Calu3 (cell line): ENCODE results near the gene NOD2. TPM values are rescaled to one million over a fixed set of nuclear protein-coding genes. Genes with fewer than 3 reads are reported as not detected.

Experiments used
- BruUV-seq: library from RNA; stranded (reverse); fragments of 400-500 nt; replicated peaks from 2 replicates; lab custom pipeline; 2021; lab: Mats Ljungman, UMichigan
- CTCF ChIA-PET: fragments of 300-600 bp; sonication (Branson Sonifier 250); formaldehyde crosslinking; loops from one replicate; lab custom pipeline; 2022; ENCODE audit warnings: antibody characterized with exemption; lab: Charles Lee
- DNase-seq: peaks from one replicate; pipeline ENCODE4 v3.0.0; 2022
- H3K27ac Mint-ChIP-seq: one replicate; pipeline ENCODE4 v1.8.0; 2022; ENCODE audit warnings: mixed read lengths; ENCODE audit not compliant: unreplicated experiment
- H3K27me3 Mint-ChIP-seq: one replicate; pipeline ENCODE4 v1.8.0; 2022; ENCODE audit warnings: mixed read lengths; ENCODE audit not compliant: unreplicated experiment
- H3K36me3 Mint-ChIP-seq: one replicate; pipeline ENCODE4 v1.8.0; 2022; ENCODE audit warnings: mild to moderate bottlenecking, moderate library complexity, mixed read lengths; ENCODE audit not compliant: insufficient read depth, unreplicated experiment
- H3K4me1 Mint-ChIP-seq: one replicate; pipeline ENCODE4 v1.8.0; 2022; ENCODE audit warnings: mild to moderate bottlenecking, low read depth, mixed read lengths; ENCODE audit not compliant: unreplicated experiment
- H3K4me3 Mint-ChIP-seq: one replicate; pipeline ENCODE4 v1.8.0; 2022; ENCODE audit warnings: mild to moderate bottlenecking, low read depth, moderate library complexity, mixed read lengths; ENCODE audit not compliant: unreplicated experiment
- H3K9me3 Mint-ChIP-seq: one replicate; pipeline ENCODE4 v1.8.0; 2022; ENCODE audit warnings: low read depth, mixed read lengths; ENCODE audit not compliant: unreplicated experiment
- intact Hi-C: fragments of 100-400 bp; cut with micrococcal nuclease; formaldehyde crosslinking; loops from one replicate; pipeline ENCODE4 v1.10.0; 2022; ENCODE audit not compliant: unreplicated experiment
- total RNA-seq: library from RNA; stranded (reverse); gene quantifications from 2 replicates; pipeline ENCODE4 v1.2.3, GENCODE V29; 2022
- TF ChIP-seq, protein P1 (sequence below): fragments of 200-600 bp; IDR thresholded peaks from one replicate; pipeline ENCODE4 v1.8.0; 2022; ENCODE audit warnings: antibody characterized with exemption; ENCODE audit not compliant: unreplicated experiment

NOD2 gene
- total RNA-seq, 1 experiment from 2014 or later = 0.87 TPM

DNA sequence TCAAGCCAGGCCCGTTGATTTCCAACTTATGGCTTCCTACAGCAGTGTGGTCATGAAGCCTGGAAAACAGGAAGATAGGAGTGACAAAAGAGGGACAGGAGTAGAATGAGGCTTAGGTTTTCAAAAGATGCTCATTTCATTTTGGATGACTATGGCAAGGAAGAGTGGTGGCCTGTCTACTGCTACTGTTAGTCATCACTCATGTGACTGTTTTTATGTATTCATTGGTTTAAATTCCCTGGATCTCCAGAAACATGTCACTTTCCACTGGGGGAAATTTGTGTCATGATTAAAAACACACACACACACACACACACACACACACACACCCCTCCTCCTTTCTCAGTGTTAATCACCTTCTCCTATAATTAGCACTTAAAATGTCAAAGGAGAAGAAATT, 47.3 kb downstream of the NOD2 start:
- Mint-ChIP-seq H3K27ac (peak overlapping the region; percentile 87), H3K4me1 (peaks cover 24% of the 10 kb centered on the region), H3K4me3 (peak overlapping the region; percentile 78), H3K9me3 (no peaks in the 10 kb centered on the region), H3K36me3 (peaks cover 23% of the 10 kb centered on the region), H3K27me3 (peaks cover 42% of the 10 kb centered on the region)
- CTCF ChIA-PET = interaction anchor here (0.7 kb wide), 1 partner anchor 8 kb away, joined by 3 read pairs; no protein-coding TSS in a partner anchor
- intact Hi-C loops = loop anchor here (2.0 kb wide), 1 partner anchor 20 kb away; no protein-coding TSS in a partner anchor
- BruUV-seq = no TSS peak
- no peak for DNase-seq
- TF ChIP-seq, protein P1, sequence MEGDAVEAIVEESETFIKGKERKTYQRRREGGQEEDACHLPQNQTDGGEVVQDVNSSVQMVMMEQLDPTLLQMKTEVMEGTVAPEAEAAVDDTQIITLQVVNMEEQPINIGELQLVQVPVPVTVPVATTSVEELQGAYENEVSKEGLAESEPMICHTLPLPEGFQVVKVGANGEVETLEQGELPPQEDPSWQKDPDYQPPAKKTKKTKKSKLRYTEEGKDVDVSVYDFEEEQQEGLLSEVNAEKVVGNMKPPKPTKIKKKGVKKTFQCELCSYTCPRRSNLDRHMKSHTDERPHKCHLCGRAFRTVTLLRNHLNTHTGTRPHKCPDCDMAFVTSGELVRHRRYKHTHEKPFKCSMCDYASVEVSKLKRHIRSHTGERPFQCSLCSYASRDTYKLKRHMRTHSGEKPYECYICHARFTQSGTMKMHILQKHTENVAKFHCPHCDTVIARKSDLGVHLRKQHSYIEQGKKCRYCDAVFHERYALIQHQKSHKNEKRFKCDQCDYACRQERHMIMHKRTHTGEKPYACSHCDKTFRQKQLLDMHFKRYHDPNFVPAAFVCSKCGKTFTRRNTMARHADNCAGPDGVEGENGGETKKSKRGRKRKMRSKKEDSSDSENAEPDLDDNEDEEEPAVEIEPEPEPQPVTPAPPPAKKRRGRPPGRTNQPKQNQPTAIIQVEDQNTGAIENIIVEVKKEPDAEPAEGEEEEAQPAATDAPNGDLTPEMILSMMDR = no peak

DNA sequence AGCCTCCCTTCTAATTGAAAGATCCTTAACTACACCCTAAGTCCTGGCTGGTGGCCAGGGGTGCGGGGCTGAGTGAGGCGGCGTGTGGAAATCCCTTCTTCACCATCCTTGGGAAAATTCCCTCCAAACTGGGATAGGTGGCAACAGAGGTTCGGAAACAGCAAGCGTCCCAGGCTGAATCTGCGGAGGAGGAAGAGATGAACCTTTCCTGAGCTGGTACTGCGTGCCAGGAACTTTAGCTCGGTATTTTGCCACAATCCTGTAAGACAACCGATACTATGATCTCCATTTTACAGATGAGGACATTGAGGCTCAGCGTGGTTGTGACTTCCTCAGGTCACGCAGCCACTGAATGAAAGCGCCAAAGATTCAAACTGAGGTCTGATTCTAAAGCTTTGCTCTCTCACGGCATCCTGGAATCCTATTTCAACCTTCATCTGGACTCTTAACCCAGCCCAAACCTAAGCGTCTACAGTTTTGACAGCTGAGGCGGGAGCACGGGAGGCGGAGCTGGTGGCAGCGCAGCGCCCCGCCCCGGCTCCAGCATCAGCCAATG, 47.9 kb downstream of the NOD2 start:
- Mint-ChIP-seq H3K27ac (peak overlapping the region; percentile 87), H3K4me1 (peaks cover 25% of the 10 kb centered on the region), H3K36me3 (peaks cover 23% of the 10 kb centered on the region), H3K4me3 (peak overlapping the region; percentile 78), H3K9me3 (no peaks in the 10 kb centered on the region), H3K27me3 (peaks cover 36% of the 10 kb centered on the region)
- CTCF ChIA-PET = interaction anchor here (0.7 to 1.1 kb wide), 7 partner anchors 19 to 77 kb away, joined by 3 to 8 read pairs (median 4); no protein-coding TSS in a partner anchor
- TSS peak; percentile 72 for BruUV-seq
- DNase-seq = peak; percentile 14
- TF ChIP-seq, protein P1 = no peak
- intact Hi-C loops = loop anchor here (2.0 kb wide), 1 partner anchor 21 kb away; no protein-coding TSS in a partner anchor

DNA sequence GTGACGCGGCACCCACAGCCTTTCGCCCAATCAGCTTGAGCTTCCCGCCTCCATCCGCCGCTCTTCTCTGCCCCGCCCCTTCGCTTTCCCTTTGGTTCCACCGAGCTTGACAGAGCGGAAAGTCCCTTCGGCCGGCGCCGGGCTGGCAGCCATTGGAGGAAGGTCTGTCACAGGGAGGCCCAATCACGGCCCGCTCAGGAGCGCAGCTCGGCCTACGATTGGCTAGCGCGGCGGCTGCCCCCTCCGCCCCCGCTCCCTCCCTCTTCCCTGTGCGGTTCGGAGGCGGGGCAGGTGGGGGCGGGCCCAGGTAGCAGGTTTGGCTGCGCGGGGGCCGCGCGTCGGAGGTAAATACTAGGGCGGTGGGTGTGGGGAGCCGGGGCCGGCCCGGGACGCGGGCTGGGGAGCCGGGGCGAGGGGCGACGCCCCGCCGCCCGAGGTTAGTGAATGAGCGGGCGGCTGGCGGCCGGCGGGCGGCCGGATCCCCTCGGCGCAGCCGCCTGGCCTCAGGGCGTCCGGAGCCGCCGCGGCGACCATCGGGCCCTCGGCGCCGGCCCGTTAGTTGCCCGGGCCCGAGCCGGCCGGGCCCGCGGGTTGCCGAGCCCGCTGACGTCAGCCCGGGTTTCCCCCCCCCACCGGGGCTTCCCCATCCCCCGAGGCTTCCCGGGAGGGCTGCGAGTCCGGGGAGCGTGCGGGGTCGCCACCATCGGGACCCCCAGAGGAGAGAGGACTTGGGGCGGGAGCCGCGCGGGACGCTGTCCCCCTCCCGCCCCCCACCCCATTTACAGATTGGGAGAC, 48.6 kb downstream of the NOD2 start, which contains the start of gene CYLD:
TSS of gene CYLD (plus strand) at position 306 of the 795 bp plus-strand sequence. CDS start 7,613 bp downstream, outside the sequence.
- Mint-ChIP-seq H3K4me3 (peak within 1 kb of the TSS; percentile 78), H3K27ac (peak within 1 kb of the TSS; percentile 87), H3K36me3 (peaks cover 23% of the 10 kb centered on the region), H3K4me1 (peaks cover 25% of the 10 kb centered on the region), H3K27me3 (peaks cover 30% of the 10 kb centered on the region), H3K9me3 (no peaks in the 10 kb centered on the region)
- no TSS peak for BruUV-seq
- TF ChIP-seq, protein P1 = no peak
- intact Hi-C loops = loop anchor here (2.0 kb wide), 1 partner anchor 21 kb away; no protein-coding TSS in a partner anchor
- CTCF ChIA-PET = interaction anchor here (0.7 to 1.1 kb wide), 7 partner anchors 20 to 78 kb away, joined by 3 to 8 read pairs (median 4); no protein-coding TSS in a partner anchor
- peak; percentile 99 for DNase-seq

DNA sequence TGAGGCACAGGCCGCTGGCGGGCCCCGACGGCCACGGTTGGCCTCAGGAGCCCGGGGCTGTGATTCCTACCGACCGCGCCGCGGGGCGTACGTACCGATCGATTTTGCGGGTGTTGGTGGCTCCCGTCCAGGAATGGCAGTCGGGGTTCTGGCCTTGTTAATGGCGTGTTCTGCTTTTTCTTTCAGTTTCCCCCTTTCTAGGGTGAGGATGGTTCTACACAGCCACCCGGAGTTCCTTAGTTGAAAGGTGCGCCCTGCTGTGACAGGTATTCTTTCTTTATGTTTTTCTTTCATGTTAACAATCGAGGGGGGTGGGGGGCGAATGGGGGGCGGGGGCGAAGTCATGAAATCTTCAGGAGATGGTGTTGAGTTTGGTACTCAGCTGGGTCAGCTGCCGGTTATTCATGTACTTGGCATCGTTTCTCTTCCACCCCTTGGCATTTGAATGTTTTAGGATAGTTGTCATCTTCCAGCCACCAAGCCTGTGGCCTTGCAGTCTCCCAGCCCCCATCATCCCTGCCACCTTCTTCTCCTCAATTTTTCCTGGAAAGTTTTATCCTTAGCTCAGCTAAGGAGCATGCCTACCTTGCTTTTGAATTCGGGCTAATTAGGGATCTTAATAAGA, 49.3 kb downstream of the NOD2 start:
- DNase-seq = peak; percentile 39
- H3K9me3 Mint-ChIP-seq = no peaks in the 10 kb centered on the region
- H3K27ac Mint-ChIP-seq = peak overlapping the region; percentile 36
- TF ChIP-seq, protein P1 = no peak
- CTCF ChIA-PET = no interaction called here
- peaks cover 25% of the 10 kb centered on the region for H3K4me1 Mint-ChIP-seq
- intact Hi-C loops = no loop called here
- H3K36me3 Mint-ChIP-seq = peaks cover 23% of the 10 kb centered on the region
- peaks cover 22% of the 10 kb centered on the region for H3K27me3 Mint-ChIP-seq
- H3K4me3 Mint-ChIP-seq = peak overlapping the region; percentile 78
- no TSS peak for BruUV-seq
